ENCODE data around the gene CHCHD10.

GRCh38 chr22:23781065-23781464 lies 13.3 kb upstream of the CHCHD10 start:
- no peak for TF ChIP-seq POLR2A (IDR thresholded peaks at IDR 0.05; ENCODE audit: low read length)
- no peak for TF ChIP-seq GATA1 (IDR thresholded peaks at IDR 0.05; ENCODE audit: low read depth, low read length)
